Activated CD8-positive, alpha-beta memory T cell treated with anti-CD3 and anti-CD28 coated beads, Interleukin-2, amount 50 U/mL, for 1 hour (primary cell): ENCODE measurements around the gene L1CAM.
"Not testable (repeated sequence)": the region's sequence is repeated elsewhere in the genome, so short reads cannot be mapped to it uniquely, and the experiment has no call there.

Experiments
- DNase-seq: peaks from one replicate; pipeline ENCODE4 v3.0.0-alpha.2; 2020; ENCODE audit errors: extremely low read depth

The L1CAM gene

DNA sequence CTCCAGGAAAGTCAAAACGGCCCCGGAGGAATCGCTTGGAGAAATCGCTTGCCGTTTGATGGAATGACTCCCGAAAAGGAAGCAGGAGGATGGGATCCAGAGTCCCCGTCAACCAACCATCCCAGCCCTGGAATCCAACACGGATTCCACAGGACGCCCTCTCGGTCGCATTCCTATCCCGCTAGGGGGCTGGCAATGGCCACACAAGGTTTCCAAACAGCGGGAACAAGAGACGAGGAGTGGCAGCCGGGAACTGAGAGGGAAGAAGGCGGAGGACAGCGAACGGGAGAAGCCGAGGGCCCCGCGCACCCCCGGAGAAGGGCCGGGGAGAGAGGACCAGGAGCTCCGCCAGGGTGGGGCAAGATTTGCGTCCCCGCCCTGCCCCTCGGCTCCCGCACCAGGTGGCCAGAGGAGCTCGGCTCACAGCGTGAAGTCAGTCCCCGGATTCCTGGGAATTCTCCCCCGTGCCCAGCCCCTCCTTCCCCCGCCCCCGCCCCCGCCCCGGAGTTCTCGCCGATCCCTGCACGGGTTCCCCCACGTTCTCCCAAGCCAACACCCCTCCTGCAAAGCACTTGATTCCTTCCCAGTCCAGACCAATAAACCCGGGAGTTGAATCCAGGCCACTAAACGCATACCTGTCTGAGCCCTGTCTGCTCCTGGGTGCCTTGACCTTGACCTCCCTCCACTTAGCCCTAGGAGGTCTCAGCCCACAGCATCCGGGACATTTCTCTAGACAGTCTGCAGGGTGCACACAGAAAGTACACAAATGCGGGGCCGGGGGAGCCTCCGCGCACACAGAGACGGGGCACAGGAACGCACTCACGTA, 57.0 kb downstream of the L1CAM start:
- DNase-seq: no peak

DNA sequence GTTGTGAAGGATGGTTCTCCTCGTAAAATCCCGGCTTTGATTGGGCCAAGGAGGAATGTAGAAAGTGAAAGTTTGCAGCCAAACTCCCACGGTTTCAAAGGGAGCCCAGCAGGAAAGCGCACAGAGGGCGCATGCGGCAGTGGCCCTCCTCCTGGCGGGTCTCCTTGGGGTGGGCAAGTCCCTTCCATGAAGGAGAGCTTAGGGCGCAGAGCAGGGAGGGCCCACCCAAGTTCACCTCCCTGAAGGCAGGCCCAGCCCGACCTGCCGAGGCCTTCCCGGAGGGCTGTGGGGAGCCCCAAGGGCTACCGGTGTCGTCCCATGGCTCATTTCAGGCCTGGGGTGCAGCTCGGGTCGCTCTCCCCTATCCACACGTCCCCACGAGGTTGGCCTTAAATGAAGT, 57.7 kb downstream of the L1CAM start:
- no peak for DNase-seq

DNA sequence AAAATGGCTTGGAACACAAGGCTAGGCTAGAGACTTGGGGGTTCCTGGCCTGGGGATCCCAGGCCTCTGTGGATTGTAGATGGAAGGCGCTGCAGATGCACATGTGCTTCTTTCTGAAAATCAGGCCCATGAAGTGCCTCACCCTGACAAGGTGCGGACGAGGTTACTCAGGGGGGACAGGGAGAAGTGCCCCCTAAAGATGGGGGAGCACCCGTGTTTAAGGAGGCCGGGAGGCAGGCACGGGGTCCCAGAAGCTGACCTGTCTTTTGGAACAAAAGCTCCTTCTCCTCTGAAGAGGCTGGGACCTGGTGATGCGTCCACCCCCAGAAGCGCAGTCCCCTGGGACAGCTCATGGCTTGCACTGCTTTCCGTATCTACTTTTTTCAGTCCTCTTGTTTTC, 58.1 kb downstream of the L1CAM start:
- no peak for DNase-seq

DNA sequence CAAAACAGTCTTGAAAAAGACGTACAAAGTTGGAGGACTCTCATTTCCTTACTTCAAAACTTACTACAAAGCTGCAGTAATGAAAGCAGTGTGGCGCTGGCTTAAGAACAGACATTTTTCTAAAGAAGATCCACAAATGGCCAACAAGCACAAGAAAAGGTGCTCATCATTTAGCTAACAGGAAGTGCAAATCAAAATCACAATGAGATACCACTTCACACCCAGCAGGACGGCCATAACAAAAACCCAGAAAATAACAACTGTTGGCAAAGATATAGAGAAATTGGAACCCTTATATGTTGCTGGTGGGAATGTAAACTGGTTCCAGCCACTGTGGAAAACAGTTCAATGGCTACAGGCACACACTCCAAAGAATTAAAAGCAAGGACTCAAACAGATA, 59.0 kb downstream of the L1CAM start:
- DNase-seq: no peak

DNA sequence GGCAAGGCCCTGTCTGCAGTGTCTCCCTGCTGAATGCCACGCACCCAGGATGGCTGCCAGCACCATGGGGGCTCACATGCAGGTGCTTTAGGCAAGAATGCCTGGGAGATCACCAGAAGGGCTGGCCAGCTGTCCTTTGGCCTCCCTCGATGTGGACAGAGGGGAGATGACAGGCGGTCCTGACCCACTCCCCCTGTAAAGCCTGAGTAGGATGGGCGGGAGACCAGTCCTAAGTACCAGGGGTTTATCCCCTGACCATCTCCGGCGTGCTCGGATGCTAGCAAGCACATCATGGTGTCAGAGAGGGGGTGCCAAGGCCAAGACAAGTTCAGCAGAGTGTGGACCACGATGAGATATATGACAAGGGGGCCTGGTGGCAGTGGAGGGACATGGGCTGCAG, 60.9 kb downstream of the L1CAM start:
- DNase-seq: no peak

DNA sequence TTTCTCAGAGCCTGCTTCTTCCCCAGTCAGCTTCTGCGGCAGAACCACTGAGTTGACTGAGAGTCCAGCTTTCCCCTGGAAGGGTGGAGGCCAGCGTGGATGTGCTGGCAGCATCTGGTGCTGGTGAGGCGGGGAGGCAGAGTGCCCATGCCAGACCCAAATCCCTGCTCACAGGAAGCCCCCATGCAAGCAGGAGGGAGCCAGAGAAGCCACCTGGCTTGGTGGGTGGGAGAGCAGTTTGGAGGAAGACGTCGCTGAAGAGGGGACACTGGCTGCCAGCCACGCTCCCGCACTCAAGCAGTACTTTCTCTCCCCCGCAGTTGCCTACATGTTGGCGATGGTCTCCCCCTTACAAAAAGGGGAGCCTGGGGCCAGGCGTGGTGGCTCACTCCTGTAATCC, 61.6 kb downstream of the L1CAM start:
- DNase-seq: no peak

DNA sequence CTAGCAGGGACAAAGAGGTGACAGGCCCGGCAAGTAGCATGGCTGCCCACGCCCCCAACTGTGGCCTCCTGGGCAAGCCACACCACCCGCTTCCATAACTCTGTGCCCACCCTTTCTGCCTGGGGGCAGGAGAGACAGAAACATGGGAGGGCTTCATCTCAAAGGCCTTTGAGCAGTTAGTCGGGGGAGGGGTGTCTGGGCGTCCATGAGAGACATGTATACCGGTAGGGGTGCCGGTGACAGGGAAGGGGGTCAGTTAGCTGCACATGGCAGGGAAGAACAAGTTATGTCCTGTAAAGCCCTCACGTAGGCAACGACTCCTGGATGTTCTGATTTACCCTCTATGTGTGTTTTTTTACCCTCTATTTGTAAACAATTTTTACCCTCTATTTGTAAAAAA, 64.9 kb downstream of the L1CAM start:
- DNase-seq: no peak

DNA sequence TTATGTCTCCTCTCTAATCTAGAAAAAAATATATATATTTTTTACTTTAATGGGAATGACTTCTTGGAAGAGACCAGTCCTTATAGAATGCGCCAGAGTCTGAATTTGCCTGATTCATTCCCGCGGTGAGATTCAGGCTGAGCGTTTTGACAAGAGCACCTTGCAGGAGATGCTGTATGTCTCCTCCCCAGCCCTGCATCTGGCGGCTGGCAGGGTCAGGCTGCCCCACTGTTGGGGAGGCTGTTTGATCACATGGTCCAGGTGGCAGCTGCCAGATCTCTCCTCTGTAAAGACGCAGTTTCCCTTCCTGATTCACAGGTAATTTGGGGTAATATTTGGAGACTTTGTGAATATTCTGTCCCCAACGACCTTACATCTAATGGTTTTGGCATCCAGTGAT, 65.4 kb downstream of the L1CAM start:
- DNase-seq: no peak

DNA sequence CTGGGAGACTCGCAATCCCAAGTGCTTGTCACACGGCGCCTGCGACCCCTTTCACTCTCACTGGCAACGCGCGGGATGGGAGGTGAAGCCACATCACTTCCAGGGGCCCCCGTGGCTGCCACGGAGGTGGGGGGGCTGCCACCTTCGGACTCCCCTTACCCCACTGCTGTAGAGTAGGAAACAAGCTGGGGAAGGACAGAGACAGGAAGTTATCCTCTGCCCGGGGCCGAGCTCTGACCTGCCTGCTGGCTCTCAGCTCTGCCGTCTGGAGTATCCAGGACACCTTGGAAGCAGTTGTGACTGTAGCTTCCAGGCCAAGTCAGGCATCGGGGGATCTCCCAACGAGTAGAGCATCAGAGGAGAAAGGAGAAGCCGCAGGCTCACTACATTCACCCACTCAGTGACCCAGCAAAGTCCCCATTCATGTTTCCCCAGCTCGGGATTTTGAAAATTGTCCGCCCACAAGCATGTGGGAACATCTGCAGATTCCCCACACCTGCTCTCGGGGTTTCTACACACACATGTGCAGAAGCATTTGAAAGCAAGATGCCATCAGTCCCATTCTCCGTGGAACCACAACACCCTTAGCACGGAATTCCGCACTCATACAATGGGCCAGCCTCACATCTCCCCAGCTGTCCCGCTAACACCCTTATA, 66.5 kb downstream of the L1CAM start:
- no peak for DNase-seq

DNA sequence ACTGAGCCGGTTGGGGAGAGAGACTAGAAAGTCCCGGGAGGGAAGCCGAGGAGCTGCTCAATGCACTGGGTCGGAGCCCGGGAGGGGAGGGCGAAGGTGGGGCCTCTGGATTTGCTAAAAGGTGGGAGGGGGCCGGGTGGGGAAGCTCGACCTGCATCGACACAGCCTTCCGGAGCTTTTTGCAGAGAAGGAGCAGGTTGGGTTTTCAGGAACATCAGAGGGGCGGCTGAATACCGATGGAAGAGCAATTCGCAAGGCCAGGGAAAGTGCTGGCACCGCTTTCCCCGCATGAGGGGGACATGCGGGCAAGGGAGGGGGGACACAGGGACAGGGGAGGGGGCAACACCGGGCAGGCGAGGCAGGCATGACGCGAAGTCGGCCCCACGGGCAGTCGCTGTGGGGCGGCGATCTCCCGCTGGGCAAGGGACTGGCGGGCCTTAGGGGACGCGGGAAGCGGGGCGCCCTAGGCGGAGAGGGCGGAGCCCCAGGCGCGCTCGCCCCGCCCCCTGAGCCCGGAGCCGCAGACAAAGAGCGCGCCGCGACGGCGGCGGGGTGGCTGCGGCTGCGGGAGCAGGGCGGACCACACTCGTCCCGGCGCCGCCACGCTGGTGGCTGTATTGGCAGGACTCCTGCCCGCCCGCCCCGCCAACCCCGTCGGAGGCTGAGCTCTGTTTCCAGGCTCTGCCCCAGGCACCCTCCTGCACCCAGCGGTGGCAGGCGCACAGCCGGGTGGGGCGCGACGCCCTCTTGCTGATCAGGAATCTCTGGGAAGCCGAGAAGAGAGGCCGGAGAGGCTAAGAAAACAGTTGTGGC, 67.2 kb downstream of the L1CAM start:
- no peak for DNase-seq

DNA sequence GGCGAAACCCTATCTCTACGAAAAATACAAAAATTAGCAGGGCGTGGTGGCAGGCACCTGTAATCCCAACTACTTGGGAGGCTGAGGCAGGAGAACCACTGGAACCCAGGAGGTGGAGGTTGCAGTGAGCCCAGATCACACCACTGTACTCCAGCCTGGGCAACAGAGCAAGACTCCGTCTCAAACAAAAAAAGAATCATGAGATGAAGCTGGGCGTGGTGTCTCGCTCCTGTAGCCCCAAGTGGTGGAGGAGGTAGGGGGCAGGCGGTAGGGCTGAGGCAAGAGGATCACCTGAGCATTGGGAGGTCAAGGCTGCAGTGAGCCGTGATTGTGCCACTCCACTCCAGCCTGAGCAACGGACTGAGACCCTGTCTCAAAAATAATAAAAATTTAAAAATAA, 67.9 kb downstream of the L1CAM start:
- DNase-seq: not testable (repeated sequence)

DNA sequence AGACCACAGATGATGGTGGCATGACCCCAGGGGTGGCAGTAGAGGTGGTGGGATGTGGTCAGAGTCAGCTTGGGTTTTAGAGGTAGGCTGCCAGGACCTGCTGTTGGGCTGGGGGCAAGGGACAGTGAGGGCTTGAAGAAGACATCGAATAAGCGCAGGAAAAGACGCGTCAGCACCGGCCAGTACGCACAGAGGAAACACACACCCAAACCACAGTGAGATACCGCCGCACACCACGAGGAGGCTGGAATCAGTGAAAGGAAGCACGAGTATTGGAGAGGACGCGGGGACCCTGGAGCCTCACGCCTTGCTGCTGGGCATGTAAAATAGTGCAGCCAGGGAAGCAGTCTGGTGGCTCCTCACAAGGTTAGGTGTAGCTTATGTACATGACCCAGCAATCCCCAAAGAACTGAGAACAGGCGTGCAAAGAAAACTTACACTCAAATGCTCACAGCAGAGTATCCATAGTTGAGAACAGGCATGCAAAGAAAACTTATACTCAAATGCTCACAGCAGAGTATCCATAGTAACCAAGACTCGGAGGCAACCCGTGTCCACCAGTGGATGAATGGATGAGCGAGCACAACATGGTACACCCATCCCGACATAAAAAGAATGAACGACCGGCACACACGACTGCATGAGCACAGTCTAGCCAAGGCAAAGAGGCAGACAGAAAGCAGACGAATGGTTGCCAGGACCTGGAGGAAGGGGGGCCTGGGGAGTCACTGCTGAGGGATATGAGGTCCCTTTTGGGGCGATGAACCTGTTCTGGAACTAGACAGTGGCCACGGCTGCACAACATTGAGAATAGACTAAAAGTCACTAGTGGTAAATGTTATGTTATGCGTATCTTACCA, 68.9 kb downstream of the L1CAM start:
- DNase-seq: no peak

DNA sequence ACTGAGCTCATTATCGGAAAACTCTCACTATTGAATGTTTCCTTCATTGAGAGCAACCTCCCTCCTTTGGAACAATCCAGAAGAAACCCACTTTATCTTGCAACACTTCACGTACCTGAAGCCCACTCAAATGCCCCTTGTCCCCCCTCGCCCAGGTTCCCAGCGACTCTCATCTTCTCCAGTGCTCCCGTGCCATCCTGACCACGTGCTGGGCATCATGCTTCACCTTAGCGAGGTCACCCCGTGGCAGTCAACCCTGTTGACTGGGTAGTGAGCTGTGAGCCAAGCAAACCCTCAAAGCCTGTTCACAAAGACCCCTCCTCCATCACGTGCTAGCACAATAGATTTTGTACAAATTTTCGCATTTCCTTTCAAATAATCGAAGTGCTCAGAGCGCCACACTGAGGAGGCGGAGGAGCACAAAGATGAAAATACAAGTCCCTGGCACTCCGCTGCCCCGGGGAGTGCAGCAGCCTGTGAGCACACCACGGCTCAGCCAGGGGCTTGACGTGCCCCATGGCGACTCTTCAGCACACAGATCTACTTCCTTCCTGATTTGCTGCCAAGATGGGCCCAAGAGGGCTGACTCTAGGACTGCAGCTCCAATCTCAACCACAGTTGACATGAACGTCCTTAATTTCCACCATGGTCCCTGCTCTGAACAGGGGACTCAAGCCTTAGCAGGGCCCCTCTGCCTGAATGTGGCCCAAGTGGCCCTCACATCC, 71.2 kb downstream of the L1CAM start:
- no peak for DNase-seq

DNA sequence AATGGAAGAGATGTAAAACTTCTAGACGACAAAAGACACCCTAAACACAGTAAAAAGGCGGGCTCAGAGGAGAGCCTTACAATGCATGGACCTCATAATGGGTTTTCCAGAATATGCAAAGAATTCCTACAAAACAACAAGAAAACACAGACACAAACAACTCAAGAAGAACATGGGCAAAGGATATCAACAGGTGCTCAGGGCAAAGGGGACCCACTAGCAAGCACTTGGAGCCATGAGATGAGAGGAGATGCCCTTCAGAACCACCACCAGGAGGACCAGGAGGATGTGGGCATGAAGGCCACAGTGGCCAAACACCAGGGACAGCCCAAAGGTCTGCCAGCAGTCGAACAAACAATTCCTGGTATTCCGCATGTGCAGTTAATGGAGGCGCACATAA, 72.8 kb downstream of the L1CAM start:
- DNase-seq: no peak

DNA sequence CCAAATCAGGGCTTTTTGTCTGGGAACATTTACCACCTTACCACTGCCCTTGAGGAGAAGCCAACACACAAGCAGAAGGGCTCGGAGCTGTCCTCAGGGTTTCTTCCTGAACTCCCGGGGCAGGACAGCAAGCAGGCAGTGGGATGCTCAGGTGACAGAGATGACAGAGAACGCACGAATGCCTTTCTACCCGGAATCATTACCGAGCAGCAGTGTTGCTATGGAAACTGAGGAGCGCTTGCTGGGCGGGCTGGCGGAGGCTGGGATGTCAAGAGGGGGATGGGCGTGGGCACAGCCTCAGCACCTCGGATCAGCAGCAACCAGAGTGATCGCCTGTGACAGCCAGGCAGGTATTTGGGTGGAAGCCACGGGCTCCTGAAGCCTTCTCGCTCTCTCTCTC, 73.8 kb downstream of the L1CAM start:
- no peak for DNase-seq
